Measurements from ENCODE around the gene AUP1. TPM values are rescaled to one million over a fixed set of nuclear protein-coding genes. Genes with fewer than 3 reads are reported as not detected.
A peak's percentile ranks its signal among the peaks of the same experiment; 100 is the strongest.
"Not testable (repeated sequence)": the region's sequence is repeated elsewhere in the genome, so short reads cannot be mapped to it uniquely, and the experiment has no call there.

AUP1 gene
- total RNA-seq, 1 donor from 2014 or later, result 117 TPM

DNA sequence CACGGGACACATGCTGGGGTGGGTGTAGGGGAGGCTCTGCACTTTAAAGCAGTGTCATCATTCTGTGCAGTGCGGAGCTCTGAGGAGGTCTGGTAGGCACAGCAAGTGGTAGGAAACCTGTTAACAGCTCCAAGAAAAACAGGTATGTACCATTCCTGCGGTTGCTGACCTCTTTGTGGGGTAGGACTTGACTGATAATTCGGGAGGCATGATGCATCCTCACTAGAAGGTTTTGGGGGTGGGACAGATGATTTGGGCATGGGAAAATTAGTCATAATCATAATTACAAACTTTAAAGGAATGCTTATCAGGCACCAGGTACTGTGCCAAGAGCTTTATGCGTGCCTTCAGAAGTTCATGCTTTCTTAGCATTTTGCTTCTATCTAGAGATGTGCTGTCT lies 34.7 kb upstream of the AUP1 start:
- DNase-seq (ENCODE audit: low spot score), result no peak
- Mint-ChIP-seq H3K4me3 (ENCODE audit: unreplicated experiment) (no peak overlapping the region), H3K27ac (ENCODE audit: unreplicated experiment) (peak overlapping the region; percentile 3)

DNA sequence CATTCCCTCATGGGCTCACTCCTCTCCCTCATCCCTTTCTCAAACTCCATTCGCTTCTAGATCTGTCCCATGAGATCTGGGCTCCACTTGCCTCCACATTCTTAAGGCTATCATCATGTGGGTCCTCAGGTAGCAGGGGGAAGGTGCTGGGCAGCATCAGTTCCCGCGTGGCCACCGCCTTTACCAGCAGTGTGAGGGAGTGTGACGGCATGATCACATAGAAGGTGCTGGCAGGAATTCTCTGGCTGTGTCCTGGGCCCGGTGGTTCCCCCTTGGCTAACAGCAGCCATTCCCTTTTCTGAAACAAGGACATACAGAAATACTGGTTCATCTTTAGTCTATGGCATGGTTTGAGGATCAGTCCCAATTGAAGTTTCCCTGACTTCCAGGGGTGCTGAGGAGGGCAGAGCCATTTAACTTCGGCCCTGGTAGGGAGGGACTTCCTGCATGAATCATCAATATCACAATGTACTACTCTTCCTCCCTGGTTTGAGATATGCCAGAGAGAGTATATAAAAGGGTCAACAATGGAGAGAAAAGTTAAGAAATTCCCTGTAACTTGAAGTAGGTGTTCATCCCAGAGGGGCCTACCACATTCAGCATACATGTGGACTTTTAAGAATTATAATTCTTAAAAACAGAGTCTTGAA lies 32.7 kb upstream of the AUP1 start:
- Mint-ChIP-seq H3K36me3 (ENCODE audit: low read depth, unreplicated experiment) (no peaks in the 10 kb centered on the region), H3K9me3 (ENCODE audit: unreplicated experiment) (no peaks in the 10 kb centered on the region), H3K27me3 (ENCODE audit: unreplicated experiment) (peaks cover 17% of the 10 kb centered on the region), H3K27ac (ENCODE audit: unreplicated experiment) (peak overlapping the region; percentile 26), H3K4me1 (ENCODE audit: unreplicated experiment) (peaks cover 33% of the 10 kb centered on the region), H3K4me3 (ENCODE audit: unreplicated experiment) (no peak overlapping the region)
- TF ChIP-seq, protein P1, sequence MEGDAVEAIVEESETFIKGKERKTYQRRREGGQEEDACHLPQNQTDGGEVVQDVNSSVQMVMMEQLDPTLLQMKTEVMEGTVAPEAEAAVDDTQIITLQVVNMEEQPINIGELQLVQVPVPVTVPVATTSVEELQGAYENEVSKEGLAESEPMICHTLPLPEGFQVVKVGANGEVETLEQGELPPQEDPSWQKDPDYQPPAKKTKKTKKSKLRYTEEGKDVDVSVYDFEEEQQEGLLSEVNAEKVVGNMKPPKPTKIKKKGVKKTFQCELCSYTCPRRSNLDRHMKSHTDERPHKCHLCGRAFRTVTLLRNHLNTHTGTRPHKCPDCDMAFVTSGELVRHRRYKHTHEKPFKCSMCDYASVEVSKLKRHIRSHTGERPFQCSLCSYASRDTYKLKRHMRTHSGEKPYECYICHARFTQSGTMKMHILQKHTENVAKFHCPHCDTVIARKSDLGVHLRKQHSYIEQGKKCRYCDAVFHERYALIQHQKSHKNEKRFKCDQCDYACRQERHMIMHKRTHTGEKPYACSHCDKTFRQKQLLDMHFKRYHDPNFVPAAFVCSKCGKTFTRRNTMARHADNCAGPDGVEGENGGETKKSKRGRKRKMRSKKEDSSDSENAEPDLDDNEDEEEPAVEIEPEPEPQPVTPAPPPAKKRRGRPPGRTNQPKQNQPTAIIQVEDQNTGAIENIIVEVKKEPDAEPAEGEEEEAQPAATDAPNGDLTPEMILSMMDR (IDR thresholded peaks at IDR 0.05; ENCODE audit: unreplicated experiment), result no peak
- DNase-seq (ENCODE audit: low spot score), result no peak

More for the DNA sequence above, 34.7 kb upstream of the AUP1 start:
- Mint-ChIP-seq H3K9me3 (ENCODE audit: unreplicated experiment) (no peaks in the 10 kb centered on the region), H3K36me3 (ENCODE audit: low read depth, unreplicated experiment) (no peaks in the 10 kb centered on the region), H3K27me3 (ENCODE audit: unreplicated experiment) (peaks cover 18% of the 10 kb centered on the region), H3K4me1 (ENCODE audit: unreplicated experiment) (peaks cover 24% of the 10 kb centered on the region)
- TF ChIP-seq, protein P1 (IDR thresholded peaks at IDR 0.05; ENCODE audit: unreplicated experiment), result no peak

DNA sequence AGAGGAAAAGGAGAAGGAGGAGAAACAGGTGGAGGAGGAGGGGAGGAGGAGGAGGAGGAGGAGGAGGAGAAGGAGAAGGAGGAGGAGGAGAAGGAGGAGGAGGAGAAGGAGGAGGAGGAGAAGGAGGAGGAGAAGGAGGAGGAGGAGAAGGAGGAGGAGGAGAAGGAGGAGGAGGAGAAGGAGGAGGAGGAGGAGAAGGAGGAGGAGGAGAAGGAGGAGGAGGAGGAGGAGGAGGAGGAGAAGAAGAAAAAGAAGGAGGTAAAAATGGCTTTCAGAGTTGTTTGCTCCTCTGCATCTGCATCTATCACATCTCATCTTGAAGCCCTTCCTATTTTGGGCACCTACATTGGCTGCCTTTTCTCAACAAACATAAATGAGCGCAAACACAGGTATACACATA lies 31.5 kb upstream of the AUP1 start:
- Mint-ChIP-seq H3K27me3 (ENCODE audit: unreplicated experiment) (peaks cover 19% of the 10 kb centered on the region), H3K4me1 (ENCODE audit: unreplicated experiment) (peaks cover 40% of the 10 kb centered on the region), H3K27ac (ENCODE audit: unreplicated experiment) (peak overlapping the region; percentile 54)
- H3K36me3 Mint-ChIP-seq (ENCODE audit: low read depth, unreplicated experiment); H3K9me3 Mint-ChIP-seq (ENCODE audit: unreplicated experiment); DNase-seq (ENCODE audit: low spot score); H3K4me3 Mint-ChIP-seq (ENCODE audit: unreplicated experiment): not testable (repeated sequence)

DNA sequence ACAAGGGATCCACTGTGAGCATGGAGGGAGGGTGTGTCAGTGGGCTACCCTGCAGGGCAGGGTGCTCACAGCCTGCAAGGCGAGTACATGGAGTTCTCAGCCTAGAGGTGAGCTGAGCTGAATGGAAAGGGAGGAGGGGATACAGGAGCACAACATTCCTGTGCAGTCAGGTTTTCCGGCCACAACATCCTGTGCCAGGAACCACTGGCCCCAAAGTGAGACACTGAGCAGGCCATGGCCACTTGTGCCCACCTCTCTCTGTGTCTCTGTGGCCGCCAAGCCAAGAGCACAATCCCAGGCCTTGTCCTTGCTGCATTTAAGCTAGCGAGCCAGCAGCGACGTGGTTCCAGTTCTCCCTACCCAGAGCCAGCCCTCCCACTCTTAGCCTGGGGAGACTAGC lies 31.1 kb upstream of the AUP1 start:
- Mint-ChIP-seq H3K27ac (ENCODE audit: unreplicated experiment) (peak overlapping the region; percentile 96), H3K4me1 (ENCODE audit: unreplicated experiment) (peaks cover 41% of the 10 kb centered on the region), H3K27me3 (ENCODE audit: unreplicated experiment) (peaks cover 19% of the 10 kb centered on the region), H3K9me3 (ENCODE audit: unreplicated experiment) (no peaks in the 10 kb centered on the region), H3K4me3 (ENCODE audit: unreplicated experiment) (peak overlapping the region; percentile 75), H3K36me3 (ENCODE audit: low read depth, unreplicated experiment) (no peaks in the 10 kb centered on the region)
- TF ChIP-seq, protein P1 (IDR thresholded peaks at IDR 0.05; ENCODE audit: unreplicated experiment), result no peak
- DNase-seq (ENCODE audit: low spot score), result peak; percentile 26

DNA sequence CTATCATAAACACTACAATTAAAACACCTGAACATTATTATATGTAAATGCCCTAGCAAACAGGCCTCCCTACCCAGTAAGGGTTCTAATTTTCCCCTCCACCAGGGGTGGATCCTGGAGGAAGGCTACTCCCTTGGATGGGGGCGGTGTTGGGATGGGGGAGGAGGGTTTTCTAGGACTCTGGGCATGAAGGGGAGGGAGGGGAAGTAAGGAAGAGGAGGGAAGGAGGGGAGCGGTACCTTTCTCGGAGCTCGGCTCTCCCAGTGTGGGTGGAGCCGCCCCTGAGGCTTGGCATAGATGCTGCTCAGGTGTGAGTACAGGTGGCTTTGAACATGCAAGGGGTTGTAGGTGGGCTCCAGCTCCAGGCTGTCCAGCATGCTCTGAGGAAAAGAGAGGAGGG lies 30.4 kb upstream of the AUP1 start:
- Mint-ChIP-seq H3K4me1 (ENCODE audit: unreplicated experiment) (peaks cover 41% of the 10 kb centered on the region), H3K27ac (ENCODE audit: unreplicated experiment) (peak overlapping the region; percentile 96), H3K9me3 (ENCODE audit: unreplicated experiment) (no peaks in the 10 kb centered on the region), H3K27me3 (ENCODE audit: unreplicated experiment) (peaks cover 19% of the 10 kb centered on the region), H3K36me3 (ENCODE audit: low read depth, unreplicated experiment) (no peaks in the 10 kb centered on the region), H3K4me3 (ENCODE audit: unreplicated experiment) (peak overlapping the region; percentile 75)
- no peak for DNase-seq (ENCODE audit: low spot score)
- TF ChIP-seq, protein P1 (IDR thresholded peaks at IDR 0.05; ENCODE audit: unreplicated experiment), result no peak
